WTC11 (cell line): Measurements from ENCODE around the gene CRYBA2. TPM values are rescaled to one million over a fixed set of nuclear protein-coding genes. Genes with fewer than 3 reads are reported as not detected.

Experiments used
- ATAC-seq: fragments of 200-7000 bp; cut with Tn5 transposase; 2 replicates; pipeline ENCODE4 v1.10.0; 2021; ENCODE audit warnings: mild to moderate bottlenecking, moderate library complexity
- CTCF ChIA-PET: fragments of 300-600 bp; sonication (Branson Sonifier 250); formaldehyde crosslinking; loops from one replicate; lab custom pipeline; 2021; ENCODE audit warnings: antibody characterized with exemption; lab: Charles Lee
- POLR2A ChIA-PET: fragments of 350-600 bp; sonication (Branson Sonifier 250); formaldehyde crosslinking; loops from one replicate; lab custom pipeline; 2021; ENCODE audit warnings: antibody characterized with exemption; lab: Charles Lee
- DNase-seq: peaks from one replicate; pipeline ENCODE4 v3.0.0; 2021; ENCODE audit warnings: low spot score
- H3K27ac Mint-ChIP-seq: 2 replicates; pipeline ENCODE4 v1.8.0; 2021; ENCODE audit warnings: mixed read lengths
- H3K27me3 Mint-ChIP-seq: 2 replicates; pipeline ENCODE4 v1.8.0; 2021; ENCODE audit warnings: low read depth, mild to moderate bottlenecking, moderate library complexity, mixed read lengths
- H3K36me3 Mint-ChIP-seq: 2 replicates; pipeline ENCODE4 v1.8.0; 2021; ENCODE audit warnings: mixed read lengths
- H3K4me1 Mint-ChIP-seq: 2 replicates; pipeline ENCODE4 v1.8.0; 2022; ENCODE audit warnings: mixed read lengths
- H3K4me3 Mint-ChIP-seq: 2 replicates; pipeline ENCODE4 v1.8.0; 2021; ENCODE audit warnings: mild to moderate bottlenecking, moderate library complexity, mixed read lengths
- H3K9me3 Mint-ChIP-seq: 2 replicates; pipeline ENCODE4 v1.8.0; 2021; ENCODE audit warnings: mixed read lengths
- AFF4 ChIP-seq: sonication (generic); formaldehyde crosslinking; IDR thresholded peaks from 2 replicates; pipeline ENCODE4 v1.8.1; 2023; ENCODE audit warnings: mild to moderate bottlenecking, missing genetic modification reagents, borderline replicate concordance
- ATF1 ChIP-seq: sonication (generic); formaldehyde crosslinking; IDR thresholded peaks from 2 replicates; pipeline ENCODE4 v1.8.1; 2023; ENCODE audit warnings: mild to moderate bottlenecking, moderate library complexity, missing genetic modification reagents
- ATF6 ChIP-seq: sonication (generic); formaldehyde crosslinking; IDR thresholded peaks from 2 replicates; pipeline ENCODE4 v1.8.1; 2023; ENCODE audit warnings: mild to moderate bottlenecking, missing genetic modification reagents
- E2F1 ChIP-seq: sonication (generic); formaldehyde crosslinking; IDR thresholded peaks from 2 replicates; pipeline ENCODE4 v1.8.0; 2022; ENCODE audit warnings: mild to moderate bottlenecking, missing genetic modification reagents
- EMX1 ChIP-seq: fragments of 250-450 bp; sonication (Bioruptor Pico); IDR thresholded peaks from 2 replicates; pipeline ENCODE4 v1.8.0; 2021; ENCODE audit warnings: mild to moderate bottlenecking
- FOXJ3 ChIP-seq: sonication (generic); formaldehyde crosslinking; IDR thresholded peaks from 2 replicates; pipeline ENCODE4 v1.9.0; 2021; ENCODE audit warnings: missing genetic modification reagents, mild to moderate bottlenecking, borderline replicate concordance
- FOXK1 ChIP-seq: sonication (generic); formaldehyde crosslinking; IDR thresholded peaks from 2 replicates; pipeline ENCODE4 v1.8.0; 2022; ENCODE audit warnings: mild to moderate bottlenecking, moderate library complexity, missing genetic modification reagents
- GABPB1 ChIP-seq: sonication (generic); formaldehyde crosslinking; IDR thresholded peaks from 2 replicates; pipeline ENCODE4 v1.8.1; 2023; ENCODE audit warnings: mild to moderate bottlenecking, missing genetic modification reagents
- GTF2I ChIP-seq: fragments of 250-450 bp; sonication (Bioruptor Pico); conservative IDR thresholded peaks from 2 replicates; pipeline ENCODE4 v1.4.0; 2021; ENCODE audit warnings: mild to moderate bottlenecking
- JAZF1 ChIP-seq: fragments of 250-450 bp; sonication (Bioruptor Pico); IDR thresholded peaks from 2 replicates; pipeline ENCODE4 v1.9.0; 2021; ENCODE audit warnings: moderate library complexity, mild to moderate bottlenecking, inconsistent platforms
- MLX ChIP-seq: sonication (generic); formaldehyde crosslinking; IDR thresholded peaks from 2 replicates; pipeline ENCODE4 v1.8.1; 2023; ENCODE audit warnings: mild to moderate bottlenecking, missing genetic modification reagents, moderate library complexity
- MYBL2 ChIP-seq: sonication (generic); formaldehyde crosslinking; IDR thresholded peaks from 2 replicates; pipeline ENCODE4 v1.8.1; 2023; ENCODE audit warnings: mild to moderate bottlenecking, moderate library complexity, missing genetic modification reagents
- NFYB ChIP-seq: sonication (generic); formaldehyde crosslinking; conservative IDR thresholded peaks from 2 replicates; pipeline ENCODE4 v1.8.0; 2022; ENCODE audit warnings: low read depth, missing genetic modification reagents
- PRRX2 ChIP-seq: fragments of 250-450 bp; sonication (Bioruptor Pico); IDR thresholded peaks from 2 replicates; pipeline ENCODE4 v1.8.0; 2021; ENCODE audit warnings: mild to moderate bottlenecking
- SOX15 ChIP-seq: fragments of 250-450 bp; sonication (Bioruptor Pico); IDR thresholded peaks from 2 replicates; pipeline ENCODE4 v1.9.0; 2021; ENCODE audit warnings: mild to moderate bottlenecking
- SP1 ChIP-seq: sonication (generic); formaldehyde crosslinking; conservative IDR thresholded peaks from 2 replicates; pipeline ENCODE4 v1.8.1; 2022; ENCODE audit warnings: missing genetic modification reagents
- USF2 ChIP-seq: sonication (generic); formaldehyde crosslinking; IDR thresholded peaks from 2 replicates; pipeline ENCODE4 v1.8.1; 2023; ENCODE audit warnings: mild to moderate bottlenecking, missing genetic modification reagents, moderate library complexity
- ZBTB43 ChIP-seq: sonication (generic); formaldehyde crosslinking; IDR thresholded peaks from 2 replicates; pipeline ENCODE4 v1.8.1; 2023; ENCODE audit warnings: mild to moderate bottlenecking, missing genetic modification reagents
- ZNF219 ChIP-seq: sonication (generic); formaldehyde crosslinking; IDR thresholded peaks from 2 replicates; pipeline ENCODE4 v1.8.0; 2023; ENCODE audit warnings: missing genetic modification reagents, mild to moderate bottlenecking, borderline replicate concordance
- ZNF232 ChIP-seq: sonication (generic); formaldehyde crosslinking; IDR thresholded peaks from 2 replicates; pipeline ENCODE4 v1.8.0; 2022; ENCODE audit warnings: mild to moderate bottlenecking, missing genetic modification reagents
- ZNF671 ChIP-seq: fragments of 250-450 bp; sonication (Bioruptor Pico); IDR thresholded peaks from 2 replicates; pipeline ENCODE4 v1.8.0; 2021; ENCODE audit warnings: mild to moderate bottlenecking
- total RNA-seq: library from RNA; stranded (reverse); gene quantifications from 3 replicates; pipeline ENCODE4 v1.2.3, GENCODE V29; 2021

Gene CRYBA2
- total RNA-seq, 1 experiment from 2014 or later, result not detected

- Mint-ChIP-seq H3K27me3 (peaks cover 95% of the 10 kb centered on the region), H3K27ac (no peak within 1 kb of the TSS), H3K9me3 (no peaks in the 10 kb centered on the region), H3K4me1 (peaks cover 27% of the 10 kb centered on the region), H3K4me3 (peak within 1 kb of the TSS; percentile 84), H3K36me3 (no peaks in the 10 kb centered on the region)
- ATAC-seq (peak; percentile 82), DNase-seq (peak; percentile 96)
- ChIA-PET POLR2A (no interaction called here), CTCF (interaction anchor here (0.6 to 8.8 kb wide), 14 partner anchors 16 to 112 kb away, joined by 3 to 116 read pairs (median 4); no protein-coding TSS in a partner anchor)
- TF ChIP-seq USF2 (CRISPR knock-in tag) (0 out of 2 replicates have a peak, but pooled peaks have one; percentile 21), PRRX2 (CRISPR knock-in tag) (no peak), ATF1 (CRISPR knock-in tag) (no peak), MYBL2 (CRISPR knock-in tag) (no peak), SOX15 (CRISPR knock-in tag) (no peak), GTF2I (CRISPR knock-in tag) (no peak), ZNF219 (CRISPR knock-in tag) (no peak), GABPB1 (CRISPR knock-in tag) (no peak), ZNF671 (CRISPR knock-in tag) (no peak), ZNF232 (CRISPR knock-in tag) (peak; percentile 68), JAZF1 (no peak), E2F1 (no peak), AFF4 (CRISPR knock-in tag) (no peak), FOXK1 (CRISPR knock-in tag) (no peak), NFYB (peak; percentile 62), EMX1 (no peak)
These were observed 34.0 kb downstream of the CRYBA2 start, which contains the start of gene CDK5R2 for GRCh38 chr2:218959141-218959731. Gene CDK5R2, plus strand, starts transcription at chr2:218959666. Its CDS starts 155 bp downstream, at chr2:218959821.

GRCh38 chr2:218958276-218958675 is 34.9 kb downstream of the CRYBA2 start:
- DNase-seq (no peak), ATAC-seq (no peak)
- Mint-ChIP-seq H3K4me3 (peak overlapping the region; percentile 84), H3K27me3 (peaks cover 97% of the 10 kb centered on the region), H3K27ac (no peak overlapping the region), H3K9me3 (no peaks in the 10 kb centered on the region), H3K36me3 (no peaks in the 10 kb centered on the region), H3K4me1 (peaks cover 18% of the 10 kb centered on the region)
- ChIA-PET POLR2A (no interaction called here), CTCF (interaction anchor here (1.2 to 8.8 kb wide), 4 partner anchors 23 to 100 kb away, joined by 3 to 116 read pairs (median 15); no protein-coding TSS in a partner anchor)
- no peak for TF ChIP-seq SP1
- TF ChIP-seq MLX (CRISPR knock-in tag), result no peak
- TF ChIP-seq ATF6 (CRISPR knock-in tag), result no peak
- TF ChIP-seq FOXJ3 (CRISPR knock-in tag), result no peak
- TF ChIP-seq ZBTB43 (CRISPR knock-in tag), result no peak
